Osteoblast (primary cell): ENCODE results near the gene USP11. TPM values are rescaled to one million over a fixed set of nuclear protein-coding genes. Genes with fewer than 3 reads are reported as not detected.

Experiments
- DNase-seq: peaks from one replicate; pipeline ENCODE4 v3.0.0; 2011; ENCODE audit warnings: low spot score, mixed read lengths; ENCODE audit not compliant: insufficient read length; ENCODE audit errors: missing footprints
- H2AFZ ChIP-seq: 2 replicates; pipeline ENCODE4 v1.6.0; 2011; ENCODE audit warnings: mild to moderate bottlenecking, low read length
- H3K27ac ChIP-seq: 2 replicates; pipeline ENCODE4 v1.5.1; 2011; ENCODE audit warnings: mild to moderate bottlenecking, low read depth, low read length, moderate library complexity
- H3K27me3 ChIP-seq: 2 replicates; pipeline ENCODE4 v1.6.0; 2012; ENCODE audit warnings: mild to moderate bottlenecking, control low read depth, inconsistent platforms, low read length, moderate library complexity; ENCODE audit not compliant: insufficient read depth
- H3K36me3 ChIP-seq: 2 replicates; pipeline ENCODE4 v1.5.1; 2011; ENCODE audit warnings: mild to moderate bottlenecking, low read length, control low read depth, moderate library complexity; ENCODE audit not compliant: insufficient read depth
- H3K4me1 ChIP-seq: 2 replicates; pipeline ENCODE4 v1.5.1; 2011; ENCODE audit warnings: mild to moderate bottlenecking, low read length, control low read depth, moderate library complexity; ENCODE audit not compliant: insufficient read depth
- H3K4me2 ChIP-seq: 2 replicates; pipeline ENCODE4 v1.6.0; 2011; ENCODE audit warnings: mild to moderate bottlenecking, low read length; ENCODE audit not compliant: insufficient read depth
- H3K4me3 ChIP-seq: fragments of 200-600 bp; sonication (generic); 3 replicates; pipeline ENCODE4 v1.5.1; 2012; ENCODE audit warnings: mild to moderate bottlenecking, low read length, inconsistent platforms; ENCODE audit not compliant: insufficient read depth
- H3K79me2 ChIP-seq: 2 replicates; pipeline ENCODE4 v1.6.0; 2012; ENCODE audit warnings: mild to moderate bottlenecking, low read length, control low read depth, inconsistent platforms; ENCODE audit not compliant: insufficient read depth
- H3K9me3 ChIP-seq: 2 replicates; pipeline ENCODE4 v1.5.1; 2011; ENCODE audit warnings: low read depth, low read length, control low read depth
- H4K20me1 ChIP-seq: 2 replicates; pipeline ENCODE4 v1.6.0; 2012; ENCODE audit warnings: mild to moderate bottlenecking, low read length, control low read depth; ENCODE audit not compliant: insufficient read depth
- total RNA-seq: library from RNA; depleted of rRNA; stranded (reverse); fragments of >200 nt; gene quantifications from 2 replicates; pipeline ENCODE4 v1.2.3, GENCODE V29; 2012
- TF ChIP-seq, protein P1 (sequence below): IDR thresholded peaks from 2 replicates; pipeline ENCODE4 v1.5.1; 2011; ENCODE audit warnings: mild to moderate bottlenecking, low read depth, low read length, moderate library complexity; ENCODE audit errors: extremely low read depth

USP11 gene
- total RNA-seq, 1 donor = 28.2 TPM

DNA sequence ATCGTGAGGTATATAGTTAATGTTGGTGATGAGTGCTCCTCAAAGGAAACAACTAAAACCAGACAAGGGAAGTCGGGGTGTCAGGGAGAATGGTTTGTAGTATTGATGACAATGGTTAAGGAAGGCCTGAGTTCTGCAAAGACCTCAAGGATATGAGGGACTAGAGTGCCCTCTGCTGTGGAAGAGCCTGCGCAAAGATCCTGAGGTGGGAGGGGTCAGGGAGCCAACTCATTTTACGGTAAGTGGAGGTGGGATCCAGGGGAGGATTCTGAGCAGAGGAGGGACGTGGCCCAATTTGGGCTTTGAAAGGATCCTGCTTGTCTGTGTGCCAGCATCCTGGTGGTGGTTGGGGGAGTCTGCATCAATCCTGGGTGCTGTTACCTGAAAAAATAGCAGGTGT lies 27.8 kb upstream of the USP11 start:
- peaks cover 21% of the 10 kb centered on the region for H3K79me2 ChIP-seq

DNA sequence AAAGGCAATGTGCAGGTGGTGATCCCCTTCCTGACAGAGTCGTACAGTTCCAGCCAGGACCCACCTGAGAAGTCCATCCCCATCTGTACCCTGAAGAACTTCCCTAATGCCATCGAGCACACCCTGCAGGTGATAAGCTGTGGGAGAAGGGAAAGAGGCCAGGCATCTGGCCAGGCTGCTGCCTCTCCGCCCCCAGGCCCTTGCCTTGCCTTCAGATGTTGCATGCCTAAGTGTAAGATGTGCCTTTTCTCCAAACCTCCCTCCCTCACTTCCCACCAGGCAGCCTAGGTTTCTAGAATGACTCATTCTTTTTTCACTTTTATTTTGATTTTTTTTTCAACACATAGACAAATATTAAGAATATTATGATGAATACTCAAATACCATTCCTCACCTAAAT lies 26.5 kb upstream of the USP11 start:
- Histone ChIP-seq H3K4me2 (no peak overlapping the region), H3K27ac (no peak overlapping the region), H3K27me3 (no peaks in the 10 kb centered on the region), H3K9me3 (no peaks in the 10 kb centered on the region), H2AFZ (no peak overlapping the region), H3K79me2 (peaks cover 15% of the 10 kb centered on the region), H3K4me3 (no peak overlapping the region), H4K20me1 (peaks cover 73% of the 10 kb centered on the region), H3K4me1 (no peaks in the 10 kb centered on the region), H3K36me3 (peaks cover 95% of the 10 kb centered on the region)
- DNase-seq = peak; percentile 48
- TF ChIP-seq, protein P1, sequence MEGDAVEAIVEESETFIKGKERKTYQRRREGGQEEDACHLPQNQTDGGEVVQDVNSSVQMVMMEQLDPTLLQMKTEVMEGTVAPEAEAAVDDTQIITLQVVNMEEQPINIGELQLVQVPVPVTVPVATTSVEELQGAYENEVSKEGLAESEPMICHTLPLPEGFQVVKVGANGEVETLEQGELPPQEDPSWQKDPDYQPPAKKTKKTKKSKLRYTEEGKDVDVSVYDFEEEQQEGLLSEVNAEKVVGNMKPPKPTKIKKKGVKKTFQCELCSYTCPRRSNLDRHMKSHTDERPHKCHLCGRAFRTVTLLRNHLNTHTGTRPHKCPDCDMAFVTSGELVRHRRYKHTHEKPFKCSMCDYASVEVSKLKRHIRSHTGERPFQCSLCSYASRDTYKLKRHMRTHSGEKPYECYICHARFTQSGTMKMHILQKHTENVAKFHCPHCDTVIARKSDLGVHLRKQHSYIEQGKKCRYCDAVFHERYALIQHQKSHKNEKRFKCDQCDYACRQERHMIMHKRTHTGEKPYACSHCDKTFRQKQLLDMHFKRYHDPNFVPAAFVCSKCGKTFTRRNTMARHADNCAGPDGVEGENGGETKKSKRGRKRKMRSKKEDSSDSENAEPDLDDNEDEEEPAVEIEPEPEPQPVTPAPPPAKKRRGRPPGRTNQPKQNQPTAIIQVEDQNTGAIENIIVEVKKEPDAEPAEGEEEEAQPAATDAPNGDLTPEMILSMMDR = no peak

More for the DNA sequence above, 27.8 kb upstream of the USP11 start:
- Histone ChIP-seq H3K9me3 (no peaks in the 10 kb centered on the region), H3K27ac (no peak overlapping the region), H3K27me3 (no peaks in the 10 kb centered on the region), H2AFZ (no peak overlapping the region), H3K4me2 (no peak overlapping the region), H3K36me3 (peaks cover 95% of the 10 kb centered on the region), H3K4me3 (no peak overlapping the region), H4K20me1 (peaks cover 73% of the 10 kb centered on the region), H3K4me1 (no peaks in the 10 kb centered on the region)
- TF ChIP-seq, protein P1 = peak; percentile 10
- DNase-seq = peak; percentile 13

DNA sequence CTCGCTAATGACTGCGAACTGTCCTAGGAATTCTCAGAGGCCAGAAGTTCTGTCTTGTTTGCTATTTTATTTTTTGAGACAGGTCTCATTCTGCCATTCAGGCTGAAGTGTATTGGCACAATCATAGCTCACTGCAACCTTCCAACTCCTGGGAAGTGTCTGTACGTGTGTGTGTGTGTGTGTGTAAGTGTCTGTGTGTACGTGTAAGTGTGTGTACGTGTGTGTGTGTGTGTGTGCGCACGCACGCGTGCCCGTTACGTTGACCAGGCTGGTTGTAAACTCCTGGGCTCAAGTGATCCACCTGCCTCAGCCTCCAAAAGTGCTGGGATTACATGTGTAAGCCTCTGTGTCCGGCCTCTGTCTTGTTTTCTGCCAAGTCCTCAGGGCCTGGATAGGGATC lies 24.7 kb upstream of the USP11 start:
- Histone ChIP-seq H3K4me2 (no peak overlapping the region), H4K20me1 (peaks cover 72% of the 10 kb centered on the region), H3K9me3 (no peaks in the 10 kb centered on the region), H3K4me1 (no peaks in the 10 kb centered on the region), H3K79me2 (peaks cover under 1% of the 10 kb centered on the region), H3K36me3 (peaks cover 95% of the 10 kb centered on the region), H3K27me3 (no peaks in the 10 kb centered on the region), H3K27ac (no peak overlapping the region), H3K4me3 (no peak overlapping the region), H2AFZ (no peak overlapping the region)
- DNase-seq = no peak
- TF ChIP-seq, protein P1 = no peak

DNA sequence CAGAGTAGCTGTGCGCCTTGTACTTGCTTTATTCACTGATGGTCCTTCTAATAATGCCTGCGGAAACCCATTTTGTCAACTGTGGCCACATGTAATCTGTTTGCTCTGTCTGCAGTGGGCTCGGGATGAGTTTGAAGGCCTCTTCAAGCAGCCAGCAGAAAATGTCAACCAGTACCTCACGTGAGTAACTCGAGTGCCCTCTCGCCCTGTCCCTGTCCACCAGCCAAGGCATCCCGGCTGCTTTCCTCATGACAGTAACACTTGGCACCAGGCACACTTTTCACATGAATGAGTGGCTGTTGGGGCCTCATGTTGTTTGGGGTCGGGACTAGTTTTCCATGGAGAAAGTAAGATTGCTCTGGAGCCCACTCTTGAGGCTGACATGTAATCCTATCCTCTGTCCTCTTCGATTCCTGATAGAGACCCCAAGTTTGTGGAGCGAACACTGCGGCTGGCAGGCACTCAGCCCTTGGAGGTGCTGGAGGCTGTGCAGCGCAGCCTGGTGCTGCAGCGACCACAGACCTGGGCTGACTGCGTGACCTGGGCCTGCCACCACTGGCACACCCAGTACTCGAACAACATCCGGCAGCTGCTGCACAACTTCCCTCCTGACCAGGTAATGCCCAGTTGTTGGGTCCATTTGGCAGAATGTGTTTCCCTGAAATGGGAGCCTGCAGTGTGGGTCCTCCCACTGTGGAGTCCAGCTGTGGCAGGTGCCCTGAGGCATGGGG lies 23.1 kb upstream of the USP11 start:
- TF ChIP-seq, protein P1 = no peak
- Histone ChIP-seq H4K20me1 (peaks cover 69% of the 10 kb centered on the region), H3K4me3 (no peak overlapping the region), H3K4me1 (no peaks in the 10 kb centered on the region), H3K27me3 (no peaks in the 10 kb centered on the region), H3K4me2 (no peak overlapping the region), H2AFZ (no peak overlapping the region), H3K36me3 (peaks cover 93% of the 10 kb centered on the region), H3K79me2 (no peaks in the 10 kb centered on the region), H3K27ac (no peak overlapping the region), H3K9me3 (no peaks in the 10 kb centered on the region)
- DNase-seq = peak; percentile 63
